Measurements from ENCODE around the gene EXOC1L.
A peak's percentile ranks its signal among the peaks of the same experiment; 100 is the strongest.
"Not testable (repeated sequence)": the region's sequence is repeated elsewhere in the genome, so short reads cannot be mapped to it uniquely, and the experiment has no call there.

EXOC1L gene

DNA sequence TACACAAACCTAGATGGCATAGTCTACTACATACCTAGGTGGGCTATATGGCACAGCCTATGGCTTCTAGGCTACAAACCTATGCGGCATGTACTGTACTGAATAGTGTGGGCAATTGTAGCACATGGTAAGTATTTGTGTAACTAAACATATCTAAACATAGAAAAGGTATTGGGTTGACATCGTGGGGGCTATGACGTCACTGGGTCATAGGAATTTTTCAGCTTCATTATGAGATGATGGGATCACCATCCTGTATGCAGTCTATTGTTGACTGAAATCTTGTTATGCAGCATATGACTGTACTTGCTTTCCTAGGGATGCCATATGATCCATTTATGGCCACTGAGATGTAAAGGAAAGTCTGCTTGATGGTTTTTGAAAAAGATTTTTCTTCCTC, 1.9 kb upstream of the EXOC1L start:
- peaks cover 5% of the 10 kb centered on the region in 2 donors for H3K4me1 Mint-ChIP-seq (ENCODE audit: low read depth in 2 of 2)
- no peak overlapping the region for H3K27ac Mint-ChIP-seq
- ATAC-seq (replicated peaks) (no peak), DNase-seq (no peak)
- peaks cover 23 to 27% of the 10 kb centered on the region in 2 donors for H3K27me3 Mint-ChIP-seq
- no peaks in the 10 kb centered on the region for H3K9me3 Mint-ChIP-seq
- H3K36me3 Mint-ChIP-seq (ENCODE audit: insufficient read depth): no peaks in the 10 kb centered on the region
- no peak overlapping the region for H3K4me3 Mint-ChIP-seq

DNA sequence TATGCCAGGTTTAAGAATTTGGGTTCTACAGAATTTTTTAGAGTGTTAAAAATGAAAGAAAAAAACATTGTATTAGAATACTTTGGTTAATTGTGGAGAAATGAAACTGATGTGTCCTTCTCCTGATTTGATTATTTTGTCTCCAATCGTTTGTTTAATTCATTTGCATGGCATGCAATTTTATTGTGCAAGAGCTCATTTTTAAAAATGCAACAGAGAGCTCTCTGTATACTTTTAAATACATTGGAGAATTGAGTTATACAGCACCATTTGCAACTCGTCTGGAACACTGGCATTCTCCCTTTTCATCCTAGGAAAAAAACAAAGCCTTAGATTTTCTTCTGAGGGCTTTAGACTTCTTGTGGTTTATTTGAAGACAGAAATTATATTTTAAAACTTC, 689 bp downstream of the EXOC1L start:
- H3K36me3 Mint-ChIP-seq (ENCODE audit: insufficient read depth): no peaks in the 10 kb centered on the region
- H3K4me3 Mint-ChIP-seq: no peak overlapping the region
- H3K27ac Mint-ChIP-seq: no peak overlapping the region
- H3K4me1 Mint-ChIP-seq (ENCODE audit: low read depth in 2 of 2): peaks cover 5% of the 10 kb centered on the region in 2 donors
- DNase-seq: no peak
- H3K27me3 Mint-ChIP-seq: peaks cover 28 to 32% of the 10 kb centered on the region in 2 donors
- no peaks in the 10 kb centered on the region for H3K9me3 Mint-ChIP-seq
- ATAC-seq (replicated peaks): no peak

DNA sequence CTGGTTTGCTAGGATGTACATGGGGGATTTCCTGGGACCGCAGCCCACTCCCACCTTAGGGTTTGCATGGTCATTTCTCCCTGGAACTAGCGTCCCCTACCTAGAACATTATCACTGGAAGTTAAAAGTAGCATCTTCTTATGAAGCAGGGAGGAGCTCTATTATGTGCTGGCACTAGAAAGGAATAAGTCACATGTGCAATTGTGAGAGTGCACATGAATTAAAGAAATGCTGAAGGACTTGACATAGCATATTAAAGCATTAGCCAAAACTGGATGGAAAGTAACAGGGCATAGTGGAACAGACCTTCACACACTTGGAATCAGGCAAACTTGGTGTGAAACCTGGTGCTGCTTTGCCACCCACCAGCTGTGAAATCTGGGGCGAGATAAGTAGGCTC, 2.7 kb downstream of the EXOC1L start:
- H3K9me3 Mint-ChIP-seq: no peaks in the 10 kb centered on the region
- H3K4me3 Mint-ChIP-seq: no peak overlapping the region
- ATAC-seq (replicated peaks): no peak
- H3K4me1 Mint-ChIP-seq (ENCODE audit: low read depth in 2 of 2): peaks cover 5% of the 10 kb centered on the region in 2 donors
- peaks cover 33 to 38% of the 10 kb centered on the region in 2 donors for H3K27me3 Mint-ChIP-seq
- no peak overlapping the region for H3K27ac Mint-ChIP-seq
- no peaks in the 10 kb centered on the region for H3K36me3 Mint-ChIP-seq (ENCODE audit: insufficient read depth)
- no peak for DNase-seq

DNA sequence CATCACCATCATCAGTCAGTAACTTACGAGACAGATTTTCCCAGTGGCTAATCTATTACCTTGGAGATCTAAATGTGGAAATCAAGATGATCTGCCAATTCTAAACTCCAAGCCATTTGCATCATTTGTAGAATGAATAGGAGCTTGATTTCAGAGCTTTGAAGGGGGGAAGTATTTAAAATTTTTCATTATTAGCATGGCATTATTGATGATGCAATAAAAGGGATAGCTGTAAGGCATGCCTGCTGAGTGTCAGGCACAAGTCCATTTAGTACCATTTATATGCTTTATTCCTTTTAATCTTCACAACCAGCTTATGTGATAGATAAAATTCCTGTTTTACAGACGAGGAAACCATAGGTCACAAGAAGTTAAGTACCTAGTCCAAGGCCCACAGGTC, 5.3 kb downstream of the EXOC1L start:
- Mint-ChIP-seq H3K4me1 (ENCODE audit: low read depth in 2 of 2) (peaks cover 0 to under 1% of the 10 kb centered on the region in 2 donors), H3K36me3 (ENCODE audit: insufficient read depth) (no peaks in the 10 kb centered on the region), H3K4me3 (no peak overlapping the region), H3K27ac (no peak overlapping the region), H3K9me3 (no peaks in the 10 kb centered on the region), H3K27me3 (peaks cover 38 to 50% of the 10 kb centered on the region in 2 donors)
- DNase-seq (no peak), ATAC-seq (replicated peaks) (no peak)

DNA sequence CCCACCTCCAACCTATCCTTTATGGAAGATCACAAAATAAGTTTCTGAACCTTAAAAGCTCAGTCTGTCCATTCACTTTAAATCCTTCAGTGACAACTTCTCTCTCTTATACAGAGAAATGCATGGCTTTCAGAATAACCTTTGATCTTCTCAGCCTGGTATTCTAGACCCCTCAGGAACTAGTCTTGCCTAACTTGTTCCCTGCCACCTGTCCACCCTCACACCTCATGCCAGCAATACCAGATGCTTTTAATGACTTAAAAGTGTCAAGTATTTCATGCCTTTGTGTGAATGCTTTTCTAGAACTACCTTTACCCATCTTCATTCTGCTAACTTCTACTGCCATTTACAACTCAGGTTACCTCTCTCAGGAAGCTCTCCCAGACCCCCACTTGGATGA, 7.4 kb downstream of the EXOC1L start:
- no peak overlapping the region for H3K27ac Mint-ChIP-seq
- ATAC-seq (replicated peaks) (no peak), DNase-seq (no peak)
- H3K36me3 Mint-ChIP-seq (ENCODE audit: insufficient read depth): no peaks in the 10 kb centered on the region
- peaks cover 49% of the 10 kb centered on the region in 2 donors for H3K27me3 Mint-ChIP-seq
- no peak overlapping the region for H3K4me3 Mint-ChIP-seq
- H3K9me3 Mint-ChIP-seq: no peaks in the 10 kb centered on the region
- no peaks in the 10 kb centered on the region for H3K4me1 Mint-ChIP-seq (ENCODE audit: low read depth in 2 of 2)

DNA sequence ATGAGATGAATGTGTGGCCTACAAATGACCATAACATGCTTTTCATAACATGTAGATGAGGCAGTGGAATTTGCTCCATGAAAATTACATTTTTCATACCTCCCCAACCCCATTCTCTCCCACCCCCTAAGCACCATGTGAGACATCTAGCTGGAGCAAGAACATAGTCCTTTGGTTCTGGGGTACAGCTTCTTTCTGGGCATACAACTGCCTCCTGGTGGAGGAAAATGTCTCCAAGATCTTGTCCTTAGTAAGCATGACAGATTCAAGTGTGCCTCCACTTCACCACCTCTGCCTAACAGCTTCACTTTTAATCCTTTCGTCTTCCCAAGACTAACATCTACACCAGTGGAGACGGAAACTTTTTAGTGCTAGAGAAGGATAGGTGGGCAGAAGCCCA, 8.0 kb downstream of the EXOC1L start:
- ATAC-seq (replicated peaks) (no peak), DNase-seq (no peak)
- H3K4me3 Mint-ChIP-seq: no peak overlapping the region
- no peaks in the 10 kb centered on the region for H3K9me3 Mint-ChIP-seq
- H3K36me3 Mint-ChIP-seq (ENCODE audit: insufficient read depth): no peaks in the 10 kb centered on the region
- H3K27ac Mint-ChIP-seq: no peak overlapping the region
- peaks cover 43 to 51% of the 10 kb centered on the region in 2 donors for H3K27me3 Mint-ChIP-seq
- no peaks in the 10 kb centered on the region for H3K4me1 Mint-ChIP-seq (ENCODE audit: low read depth in 2 of 2)

DNA sequence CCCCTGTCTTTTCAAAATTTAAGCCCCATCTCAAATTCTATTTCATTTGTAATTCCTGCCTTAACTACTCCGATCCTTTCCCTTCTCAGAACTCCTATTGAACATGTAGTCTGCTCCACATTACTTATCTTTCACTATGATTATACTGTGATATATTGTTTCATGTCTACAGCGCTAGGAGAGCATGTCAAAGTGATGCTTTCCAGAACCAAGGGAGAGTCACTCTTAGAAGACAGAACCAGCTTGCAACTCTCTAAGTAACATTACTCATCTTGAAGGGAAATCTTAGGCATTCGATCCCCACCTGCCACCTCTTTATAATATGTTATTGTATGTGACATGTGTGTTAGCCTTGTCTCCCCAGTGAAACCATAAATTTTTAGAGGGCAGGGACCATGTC, 10.5 kb downstream of the EXOC1L start:
- ATAC-seq (replicated peaks): no peak
- H3K27ac Mint-ChIP-seq: no peak overlapping the region
- DNase-seq: no peak
- H3K9me3 Mint-ChIP-seq: no peaks in the 10 kb centered on the region
- peaks cover 54 to 65% of the 10 kb centered on the region in 2 donors for H3K27me3 Mint-ChIP-seq
- H3K4me3 Mint-ChIP-seq: no peak overlapping the region
- H3K36me3 Mint-ChIP-seq (ENCODE audit: insufficient read depth): no peaks in the 10 kb centered on the region
- no peaks in the 10 kb centered on the region for H3K4me1 Mint-ChIP-seq (ENCODE audit: low read depth in 2 of 2)

DNA sequence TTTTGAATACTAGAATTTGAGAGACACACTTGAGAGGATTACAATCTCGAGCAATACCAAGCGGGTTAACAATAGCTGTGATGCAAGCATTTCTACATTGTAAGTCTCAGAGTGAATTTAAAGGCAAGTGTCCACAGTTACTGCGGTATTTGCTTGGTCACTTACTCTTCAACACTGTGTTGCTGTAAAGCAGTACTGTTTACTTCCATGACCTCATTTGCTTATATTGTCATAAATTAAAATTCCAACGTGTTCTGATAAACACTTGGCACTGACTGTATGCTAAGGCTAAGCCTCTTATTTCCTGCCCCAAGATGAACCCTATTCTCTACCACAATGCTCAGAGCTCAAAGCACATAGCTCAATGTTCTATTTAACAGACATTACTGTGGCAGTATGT, 11.1 kb downstream of the EXOC1L start:
- H3K27ac Mint-ChIP-seq: no peak overlapping the region

DNA sequence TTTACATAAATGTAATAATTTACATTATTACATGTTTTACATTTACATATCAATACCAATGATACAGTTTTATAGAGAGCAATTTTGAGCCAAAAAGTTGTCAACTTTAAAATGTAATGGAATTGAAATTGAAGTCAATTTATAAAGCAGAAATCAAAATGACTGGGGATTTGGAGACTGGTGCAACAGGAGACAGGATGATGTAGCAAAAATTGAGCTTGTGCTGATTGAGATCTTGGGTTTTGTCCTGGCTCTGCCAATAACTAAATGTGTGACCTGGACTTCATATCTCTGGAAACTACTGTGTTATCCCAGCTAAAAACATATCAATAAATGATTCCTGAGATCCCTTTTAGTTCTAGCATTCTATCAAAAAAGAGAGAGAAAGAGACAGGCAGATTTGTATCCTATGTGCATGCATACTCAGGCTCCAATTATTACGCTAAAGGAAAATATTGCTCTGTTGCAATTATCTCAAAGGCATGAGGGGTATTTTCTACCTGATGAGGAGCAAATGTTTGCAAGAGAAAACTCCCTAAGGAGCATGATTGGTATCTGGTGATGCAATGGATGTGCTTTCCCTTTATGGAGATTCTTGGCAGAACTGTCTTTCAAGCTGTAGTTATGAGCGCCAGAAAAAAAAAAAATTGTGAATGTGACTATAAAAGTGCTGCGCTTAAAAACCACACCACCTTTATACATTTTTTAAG, 14.7 kb downstream of the EXOC1L start:
- Mint-ChIP-seq H3K4me1 (ENCODE audit: low read depth in 2 of 2) (no peaks in the 10 kb centered on the region), H3K27me3 (peaks cover 63 to 64% of the 10 kb centered on the region in 2 donors), H3K9me3 (peaks cover 0 to 5% of the 10 kb centered on the region in 2 donors), H3K27ac (no peak overlapping the region), H3K36me3 (ENCODE audit: insufficient read depth) (no peaks in the 10 kb centered on the region), H3K4me3 (no peak overlapping the region)
- no peak for DNase-seq
- ATAC-seq (replicated peaks): no peak

More for the DNA sequence above, 11.1 kb downstream of the EXOC1L start:
- Mint-ChIP-seq H3K4me3 (no peak overlapping the region), H3K27me3 (peaks cover 60 to 72% of the 10 kb centered on the region in 2 donors), H3K4me1 (ENCODE audit: low read depth in 2 of 2) (no peaks in the 10 kb centered on the region), H3K36me3 (ENCODE audit: insufficient read depth) (no peaks in the 10 kb centered on the region), H3K9me3 (no peaks in the 10 kb centered on the region)
- ATAC-seq (replicated peaks): no peak
- no peak for DNase-seq

DNA sequence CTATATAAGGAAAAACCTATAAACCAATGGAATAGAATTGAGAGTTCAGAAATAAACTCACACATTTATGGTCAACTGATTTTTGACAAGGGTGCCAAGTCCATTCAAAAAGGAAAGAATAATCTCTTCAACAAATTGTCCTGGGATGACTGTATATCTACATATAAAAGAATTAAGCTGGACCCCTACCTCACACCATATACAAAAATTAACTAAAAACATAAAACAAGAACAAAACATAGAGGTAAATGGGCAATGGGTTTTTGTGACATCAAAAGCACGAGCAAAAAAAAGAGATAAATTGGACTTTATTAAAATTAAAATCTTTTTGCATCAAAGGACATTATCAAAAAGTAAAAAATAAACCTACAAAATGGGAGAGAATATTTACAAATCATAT, 18.3 kb downstream of the EXOC1L start:
- DNase-seq: no peak
- Mint-ChIP-seq H3K9me3 (peaks cover 0 to 5% of the 10 kb centered on the region in 2 donors), H3K4me1 (ENCODE audit: low read depth in 2 of 2) (peaks cover 0 to 3% of the 10 kb centered on the region in 2 donors), H3K27me3 (peaks cover 41 to 66% of the 10 kb centered on the region in 2 donors), H3K27ac (no peak overlapping the region), H3K36me3 (ENCODE audit: insufficient read depth) (no peaks in the 10 kb centered on the region), H3K4me3 (no peak overlapping the region)
- no peak for ATAC-seq (replicated peaks)

DNA sequence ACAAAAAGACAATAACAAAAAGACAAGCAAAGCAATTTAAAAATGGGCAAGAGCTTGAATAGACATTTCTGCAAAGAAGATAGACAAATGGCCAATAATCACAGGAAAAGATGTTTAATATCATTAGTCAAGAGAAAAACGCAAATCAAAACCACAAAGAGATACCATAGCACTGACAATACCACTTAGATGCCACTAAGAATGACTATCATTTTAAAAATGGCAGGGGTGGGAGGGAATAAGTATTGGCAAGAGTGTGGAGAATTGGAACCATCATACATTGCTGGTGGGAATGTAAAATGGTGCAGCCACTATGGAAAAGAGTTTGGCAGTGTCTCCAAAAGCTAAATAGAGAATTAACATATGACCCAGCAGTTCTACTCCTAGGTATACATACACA, 18.8 kb downstream of the EXOC1L start:
- Mint-ChIP-seq H3K9me3 (peaks cover 0 to 5% of the 10 kb centered on the region in 2 donors), H3K36me3 (ENCODE audit: insufficient read depth) (no peaks in the 10 kb centered on the region), H3K27me3 (peaks cover 42 to 66% of the 10 kb centered on the region in 2 donors), H3K4me1 (ENCODE audit: low read depth in 2 of 2) (peaks cover 0 to 3% of the 10 kb centered on the region in 2 donors), H3K27ac (no peak overlapping the region), H3K4me3 (no peak overlapping the region)
- DNase-seq (no peak), ATAC-seq (replicated peaks) (no peak)

DNA sequence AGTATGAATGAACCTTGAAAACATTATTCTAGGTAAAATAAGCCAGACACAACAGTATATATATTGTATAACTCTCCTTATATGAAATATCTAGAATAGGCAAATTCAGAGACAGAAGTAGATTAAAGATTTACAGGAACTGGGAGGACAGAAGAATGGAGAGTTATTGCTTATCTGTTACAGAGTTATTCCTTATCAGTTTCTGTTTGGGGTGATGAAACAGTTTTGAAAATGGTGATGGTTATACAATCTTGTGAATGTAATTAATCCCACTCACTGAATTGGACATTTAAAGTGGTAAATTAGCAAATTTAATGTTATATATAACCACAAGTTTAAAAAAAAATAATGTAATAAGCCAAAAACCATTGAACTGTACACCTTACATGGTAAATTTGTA, 19.4 kb downstream of the EXOC1L start:
- peaks cover 0 to 5% of the 10 kb centered on the region in 2 donors for H3K9me3 Mint-ChIP-seq
- DNase-seq (no peak), ATAC-seq (replicated peaks) (no peak)
- H3K36me3 Mint-ChIP-seq (ENCODE audit: insufficient read depth): no peaks in the 10 kb centered on the region
- H3K4me3 Mint-ChIP-seq: no peak overlapping the region
- peaks cover 36 to 60% of the 10 kb centered on the region in 2 donors for H3K27me3 Mint-ChIP-seq
- H3K27ac Mint-ChIP-seq: no peak overlapping the region
- peaks cover 0 to 3% of the 10 kb centered on the region in 2 donors for H3K4me1 Mint-ChIP-seq (ENCODE audit: low read depth in 2 of 2)

DNA sequence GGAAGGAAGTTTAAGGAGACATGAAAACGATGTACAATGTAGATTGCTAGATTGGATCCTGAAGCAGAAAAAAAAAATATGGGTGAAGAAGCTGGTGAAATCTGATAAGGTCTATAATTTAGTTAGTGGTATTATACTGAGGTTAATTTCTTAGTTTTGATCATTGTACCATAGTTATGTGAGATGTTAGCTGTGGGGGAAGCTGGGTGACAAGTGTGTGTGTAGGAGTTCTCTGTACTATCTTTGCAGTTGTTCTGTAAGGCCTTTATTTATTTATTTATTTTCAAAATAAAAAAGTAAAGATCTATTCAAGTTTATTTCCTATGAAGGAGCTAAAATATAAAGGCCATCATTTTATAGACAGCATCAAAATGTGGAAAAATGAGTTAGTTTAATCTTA, 21.4 kb downstream of the EXOC1L start:
- Mint-ChIP-seq H3K4me3 (no peak overlapping the region), H3K4me1 (ENCODE audit: low read depth in 2 of 2) (peaks cover 0 to 3% of the 10 kb centered on the region in 2 donors), H3K27me3 (peaks cover 25 to 50% of the 10 kb centered on the region in 2 donors), H3K27ac (no peak overlapping the region), H3K36me3 (ENCODE audit: insufficient read depth) (no peaks in the 10 kb centered on the region), H3K9me3 (peaks cover 0 to 5% of the 10 kb centered on the region in 2 donors)
- ATAC-seq (replicated peaks) (no peak), DNase-seq (no peak)

DNA sequence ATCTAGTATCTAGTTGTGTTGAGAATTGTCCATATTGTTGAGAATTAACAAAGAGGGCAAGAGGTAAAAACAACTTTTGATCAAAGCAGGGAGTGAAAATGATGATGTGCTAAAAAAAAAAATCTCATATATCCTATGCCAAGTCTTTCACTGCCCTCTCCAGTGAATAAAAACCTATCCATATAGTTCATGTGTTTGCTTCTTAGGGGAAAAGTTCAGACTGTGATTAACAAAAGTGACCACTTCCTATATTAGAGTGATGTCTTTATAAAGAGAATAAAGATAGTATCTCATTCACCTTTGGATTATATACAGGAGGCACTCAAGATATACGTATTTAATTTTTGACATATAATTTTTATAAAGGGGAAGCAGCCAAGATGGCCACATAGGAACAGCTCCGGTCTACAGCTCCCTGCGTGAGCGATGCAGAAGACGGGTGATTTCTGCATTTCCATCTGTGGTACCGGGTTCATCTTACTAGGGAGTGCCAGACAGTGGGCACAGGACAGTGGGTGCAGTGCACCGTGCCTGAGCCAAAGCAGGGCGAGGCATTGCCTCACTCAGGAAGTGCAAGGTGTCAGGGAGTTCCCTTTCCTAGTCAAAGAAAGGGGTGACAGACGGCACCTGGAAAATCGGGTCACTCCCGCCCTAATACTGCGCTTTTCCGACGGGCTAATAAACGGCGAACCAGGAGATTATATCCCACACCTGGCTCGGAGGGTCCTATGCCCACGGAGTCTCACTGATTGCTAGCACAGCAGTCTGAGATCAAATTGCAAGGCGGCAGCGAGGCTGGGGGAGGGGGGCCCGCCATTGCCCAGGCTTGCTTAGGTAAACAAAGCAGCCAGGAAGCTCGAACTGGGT, 22.0 kb downstream of the EXOC1L start:
- H3K9me3 Mint-ChIP-seq; H3K4me1 Mint-ChIP-seq (ENCODE audit: low read depth in 2 of 2); H3K36me3 Mint-ChIP-seq (ENCODE audit: insufficient read depth); DNase-seq; ATAC-seq (replicated peaks): not testable (repeated sequence)
- Mint-ChIP-seq H3K4me3 (peak overlapping the region in 1 of 2 donors; percentile 31), H3K27ac (peak overlapping the region in 1 of 2 donors; percentile 10), H3K27me3 (peaks cover 19 to 43% of the 10 kb centered on the region in 2 donors)
